GM23338 (cell line): ENCODE data around the gene PDE4D.

ENCODE experiments used
- POLR2AphosphoS5 ChIP-seq: IDR thresholded peaks from 2 replicates; pipeline ENCODE4 v1.6.1; 2016; ENCODE audit warnings: antibody characterized with exemption, low read depth
- TF ChIP-seq, protein P1 (sequence below), 2 experiments: fragments of 200-600 bp in 1 of 2; sonication (generic) in 1 of 2; conservative IDR thresholded peaks; 2 replicates each; pipeline versions ENCODE4 v1.5.1 to v1.6.1; 2016 to 2017; ENCODE audit warnings: antibody characterized with exemption in 2 of 2, low read depth in 2 of 2, mild to moderate bottlenecking in 2 of 2, moderate library complexity in 1 of 2

DNA sequence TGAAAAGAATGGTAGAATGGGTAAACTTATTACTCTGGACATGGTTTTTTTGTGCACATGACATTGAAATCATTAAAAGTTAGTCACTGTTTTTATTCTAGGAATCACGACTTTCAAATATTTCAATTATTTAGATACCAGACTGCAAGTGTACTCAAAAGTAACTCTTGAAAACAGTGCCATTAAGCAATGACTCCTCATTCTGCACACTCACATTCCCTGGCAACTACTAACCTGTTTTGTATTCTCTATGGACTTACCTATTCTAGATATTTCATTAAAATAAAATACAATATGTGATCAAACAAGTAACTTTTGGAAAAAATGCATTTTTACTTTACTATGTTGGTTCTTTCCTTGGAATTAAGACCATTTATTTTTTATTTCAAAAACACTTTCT, 607.0 kb downstream of the PDE4D start:
- no peak for TF ChIP-seq POLR2AphosphoS5
- TF ChIP-seq, protein P1, sequence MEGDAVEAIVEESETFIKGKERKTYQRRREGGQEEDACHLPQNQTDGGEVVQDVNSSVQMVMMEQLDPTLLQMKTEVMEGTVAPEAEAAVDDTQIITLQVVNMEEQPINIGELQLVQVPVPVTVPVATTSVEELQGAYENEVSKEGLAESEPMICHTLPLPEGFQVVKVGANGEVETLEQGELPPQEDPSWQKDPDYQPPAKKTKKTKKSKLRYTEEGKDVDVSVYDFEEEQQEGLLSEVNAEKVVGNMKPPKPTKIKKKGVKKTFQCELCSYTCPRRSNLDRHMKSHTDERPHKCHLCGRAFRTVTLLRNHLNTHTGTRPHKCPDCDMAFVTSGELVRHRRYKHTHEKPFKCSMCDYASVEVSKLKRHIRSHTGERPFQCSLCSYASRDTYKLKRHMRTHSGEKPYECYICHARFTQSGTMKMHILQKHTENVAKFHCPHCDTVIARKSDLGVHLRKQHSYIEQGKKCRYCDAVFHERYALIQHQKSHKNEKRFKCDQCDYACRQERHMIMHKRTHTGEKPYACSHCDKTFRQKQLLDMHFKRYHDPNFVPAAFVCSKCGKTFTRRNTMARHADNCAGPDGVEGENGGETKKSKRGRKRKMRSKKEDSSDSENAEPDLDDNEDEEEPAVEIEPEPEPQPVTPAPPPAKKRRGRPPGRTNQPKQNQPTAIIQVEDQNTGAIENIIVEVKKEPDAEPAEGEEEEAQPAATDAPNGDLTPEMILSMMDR (conservative IDR thresholded peaks at IDR 0.05; ENCODE audit: low read depth in 2 of 2) = no peak
